SK-N-SH treated with all-trans-retinoic acid at 6 μM for 48 hours (cell line): Measurements from ENCODE around the gene CLDN8.

Source experiments
- TF ChIP-seq, protein P1 (sequence below): fragments of 250-450 bp; sonication (Bioruptor Pico); IDR thresholded peaks from 2 replicates; pipeline ENCODE4 v1.8.0; 2021; ENCODE audit warnings: low read depth, mild to moderate bottlenecking, moderate library complexity, borderline replicate concordance
- TF ChIP-seq, protein P2 (sequence below): fragments of 250-450 bp; sonication (Bioruptor Pico); IDR thresholded peaks from 2 replicates; pipeline ENCODE4 v1.8.0; 2020; ENCODE audit warnings: mild to moderate bottlenecking, moderate library complexity, borderline replicate concordance

DNA sequence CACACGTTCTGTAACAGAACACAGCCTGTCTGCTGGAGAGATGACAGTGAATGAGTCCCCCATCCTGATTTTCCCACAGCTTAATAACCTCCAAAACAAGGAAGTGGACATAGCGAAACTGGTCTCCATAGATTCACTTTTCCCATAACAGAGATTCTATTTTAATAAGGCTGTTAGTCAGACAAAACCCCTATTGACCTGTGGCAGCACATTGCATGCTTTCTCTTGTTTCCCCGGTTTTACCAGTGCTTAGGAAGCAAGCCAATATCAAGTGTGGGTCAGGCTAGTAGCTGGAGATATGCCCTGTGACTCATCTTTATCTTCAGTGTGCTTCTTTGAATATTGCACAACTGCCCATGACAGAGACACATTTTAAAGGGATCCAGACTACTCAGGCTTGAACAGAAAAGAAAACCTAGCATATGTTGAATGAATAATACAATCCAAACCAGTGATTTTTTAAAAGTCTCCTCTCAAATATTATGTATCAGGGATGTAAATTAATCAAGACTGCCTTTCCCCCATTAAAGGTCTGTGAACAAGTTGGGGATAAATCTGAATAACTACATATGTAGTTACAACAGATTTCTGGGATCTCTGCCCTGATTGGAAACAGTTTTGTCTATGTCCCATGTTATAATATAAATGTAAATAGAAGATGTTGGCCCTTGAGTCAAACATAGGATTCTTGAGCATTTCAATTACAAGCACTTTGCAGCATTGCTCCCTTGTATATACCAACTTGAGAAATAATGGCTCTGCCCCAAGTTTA, 11.9 kb upstream of the CLDN8 start:
- TF ChIP-seq, protein P1, sequence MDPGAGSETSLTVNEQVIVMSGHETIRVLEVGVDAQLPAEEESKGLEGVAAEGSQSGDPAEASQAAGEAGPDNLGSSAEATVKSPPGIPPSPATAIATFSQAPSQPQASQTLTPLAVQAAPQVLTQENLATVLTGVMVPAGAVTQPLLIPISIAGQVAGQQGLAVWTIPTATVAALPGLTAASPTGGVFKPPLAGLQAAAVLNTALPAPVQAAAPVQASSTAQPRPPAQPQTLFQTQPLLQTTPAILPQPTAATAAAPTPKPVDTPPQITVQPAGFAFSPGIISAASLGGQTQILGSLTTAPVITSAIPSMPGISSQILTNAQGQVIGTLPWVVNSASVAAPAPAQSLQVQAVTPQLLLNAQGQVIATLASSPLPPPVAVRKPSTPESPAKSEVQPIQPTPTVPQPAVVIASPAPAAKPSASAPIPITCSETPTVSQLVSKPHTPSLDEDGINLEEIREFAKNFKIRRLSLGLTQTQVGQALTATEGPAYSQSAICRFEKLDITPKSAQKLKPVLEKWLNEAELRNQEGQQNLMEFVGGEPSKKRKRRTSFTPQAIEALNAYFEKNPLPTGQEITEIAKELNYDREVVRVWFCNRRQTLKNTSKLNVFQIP (CRISPR knock-in tag): no peak
- TF ChIP-seq, protein P2, sequence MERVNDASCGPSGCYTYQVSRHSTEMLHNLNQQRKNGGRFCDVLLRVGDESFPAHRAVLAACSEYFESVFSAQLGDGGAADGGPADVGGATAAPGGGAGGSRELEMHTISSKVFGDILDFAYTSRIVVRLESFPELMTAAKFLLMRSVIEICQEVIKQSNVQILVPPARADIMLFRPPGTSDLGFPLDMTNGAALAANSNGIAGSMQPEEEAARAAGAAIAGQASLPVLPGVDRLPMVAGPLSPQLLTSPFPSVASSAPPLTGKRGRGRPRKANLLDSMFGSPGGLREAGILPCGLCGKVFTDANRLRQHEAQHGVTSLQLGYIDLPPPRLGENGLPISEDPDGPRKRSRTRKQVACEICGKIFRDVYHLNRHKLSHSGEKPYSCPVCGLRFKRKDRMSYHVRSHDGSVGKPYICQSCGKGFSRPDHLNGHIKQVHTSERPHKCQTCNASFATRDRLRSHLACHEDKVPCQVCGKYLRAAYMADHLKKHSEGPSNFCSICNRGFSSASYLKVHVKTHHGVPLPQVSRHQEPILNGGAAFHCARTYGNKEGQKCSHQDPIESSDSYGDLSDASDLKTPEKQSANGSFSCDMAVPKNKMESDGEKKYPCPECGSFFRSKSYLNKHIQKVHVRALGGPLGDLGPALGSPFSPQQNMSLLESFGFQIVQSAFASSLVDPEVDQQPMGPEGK (CRISPR knock-in tag): no peak
